Neural cell (in vitro differentiated cells): ENCODE data around the gene GAD2.

Source experiments
- CTCF ChIP-seq: fragments of 450-650 bp; IDR thresholded peaks from 2 replicates; pipeline ENCODE4 v1.5.1; 2014; ENCODE audit warnings: antibody characterized with exemption, mild to moderate bottlenecking, moderate library complexity; ENCODE audit not compliant: poor library complexity, severe bottlenecking
- EP300 ChIP-seq: fragments of 450-650 bp; conservative IDR thresholded peaks from 2 replicates; pipeline ENCODE4 v1.6.1; 2014; ENCODE audit warnings: antibody characterized with exemption, mild to moderate bottlenecking, moderate library complexity; ENCODE audit not compliant: poor library complexity, severe bottlenecking
- EZH2 ChIP-seq: fragments of 200-600, 300-800 bp; shearing (Covaris generic), sonication (generic); IDR thresholded peaks from 2 replicates; pipeline ENCODE4 v1.6.1; 2014; ENCODE audit warnings: antibody characterized with exemption, low read length, borderline replicate concordance, mild to moderate bottlenecking; ENCODE audit not compliant: insufficient read depth, poor library complexity, severe bottlenecking
- MXI1 ChIP-seq: fragments of 450-650 bp; conservative IDR thresholded peaks from 2 replicates; pipeline ENCODE4 v1.6.1; 2014; ENCODE audit warnings: antibody characterized with exemption, mild to moderate bottlenecking; ENCODE audit not compliant: poor library complexity, severe bottlenecking
- POLR2AphosphoS5 ChIP-seq: IDR thresholded peaks from 2 replicates; pipeline ENCODE4 v1.6.1; 2012
- RAD21 ChIP-seq: fragments of 450-650 bp; conservative IDR thresholded peaks from 2 replicates; pipeline ENCODE4 v1.6.1; 2014; ENCODE audit warnings: antibody characterized with exemption, mild to moderate bottlenecking, moderate library complexity
- SMC3 ChIP-seq: fragments of 450-650 bp; conservative IDR thresholded peaks from 2 replicates; pipeline ENCODE4 v1.6.1; 2014; ENCODE audit warnings: antibody characterized with exemption, mild to moderate bottlenecking, moderate library complexity; ENCODE audit not compliant: poor library complexity
- TF ChIP-seq, protein P1 (sequence below): IDR thresholded peaks from 2 replicates; pipeline ENCODE4 v1.6.1; 2012; ENCODE audit warnings: borderline replicate concordance

DNA sequence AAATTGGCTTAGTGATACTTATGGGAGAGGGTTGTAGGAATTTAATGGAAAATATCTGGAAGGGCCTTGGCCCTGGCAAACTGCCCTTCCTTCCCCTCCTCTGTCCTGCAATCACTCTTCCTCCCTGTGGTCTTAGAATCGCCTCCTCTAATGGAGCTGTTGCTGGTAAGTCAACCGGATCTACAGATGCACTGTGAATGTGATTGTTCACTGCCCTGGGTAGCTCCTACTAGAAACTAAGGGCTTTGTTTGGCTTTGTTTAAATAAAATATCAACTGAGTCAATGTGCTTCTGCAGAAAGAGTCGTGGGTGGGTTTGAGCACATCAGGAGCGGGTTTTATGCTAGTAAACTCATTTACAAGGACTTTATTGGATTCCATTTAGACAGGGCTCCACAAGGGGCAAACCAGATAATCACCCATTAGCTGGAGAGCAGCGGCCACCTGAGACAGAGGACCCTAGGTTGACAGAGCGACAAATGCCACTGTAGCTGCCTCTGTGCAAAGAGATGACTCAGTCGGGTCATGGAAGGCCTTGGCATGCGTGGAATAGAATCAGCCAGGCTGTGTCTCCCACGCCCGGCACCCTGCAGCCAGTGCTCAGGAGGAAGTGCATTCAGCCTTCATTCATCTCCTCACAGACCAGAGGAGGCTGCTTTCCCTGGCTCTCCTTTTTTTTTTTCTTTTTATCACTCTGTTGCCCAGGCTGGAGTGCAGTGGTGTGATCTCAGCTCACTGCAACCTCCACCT lies 97.9 kb downstream of the GAD2 start:
- no peak for TF ChIP-seq CTCF
- no peak for TF ChIP-seq EZH2
- no peak for TF ChIP-seq SMC3
- no peak for TF ChIP-seq RAD21
- no peak for TF ChIP-seq EP300
- no peak for TF ChIP-seq POLR2AphosphoS5
- TF ChIP-seq, protein P1, sequence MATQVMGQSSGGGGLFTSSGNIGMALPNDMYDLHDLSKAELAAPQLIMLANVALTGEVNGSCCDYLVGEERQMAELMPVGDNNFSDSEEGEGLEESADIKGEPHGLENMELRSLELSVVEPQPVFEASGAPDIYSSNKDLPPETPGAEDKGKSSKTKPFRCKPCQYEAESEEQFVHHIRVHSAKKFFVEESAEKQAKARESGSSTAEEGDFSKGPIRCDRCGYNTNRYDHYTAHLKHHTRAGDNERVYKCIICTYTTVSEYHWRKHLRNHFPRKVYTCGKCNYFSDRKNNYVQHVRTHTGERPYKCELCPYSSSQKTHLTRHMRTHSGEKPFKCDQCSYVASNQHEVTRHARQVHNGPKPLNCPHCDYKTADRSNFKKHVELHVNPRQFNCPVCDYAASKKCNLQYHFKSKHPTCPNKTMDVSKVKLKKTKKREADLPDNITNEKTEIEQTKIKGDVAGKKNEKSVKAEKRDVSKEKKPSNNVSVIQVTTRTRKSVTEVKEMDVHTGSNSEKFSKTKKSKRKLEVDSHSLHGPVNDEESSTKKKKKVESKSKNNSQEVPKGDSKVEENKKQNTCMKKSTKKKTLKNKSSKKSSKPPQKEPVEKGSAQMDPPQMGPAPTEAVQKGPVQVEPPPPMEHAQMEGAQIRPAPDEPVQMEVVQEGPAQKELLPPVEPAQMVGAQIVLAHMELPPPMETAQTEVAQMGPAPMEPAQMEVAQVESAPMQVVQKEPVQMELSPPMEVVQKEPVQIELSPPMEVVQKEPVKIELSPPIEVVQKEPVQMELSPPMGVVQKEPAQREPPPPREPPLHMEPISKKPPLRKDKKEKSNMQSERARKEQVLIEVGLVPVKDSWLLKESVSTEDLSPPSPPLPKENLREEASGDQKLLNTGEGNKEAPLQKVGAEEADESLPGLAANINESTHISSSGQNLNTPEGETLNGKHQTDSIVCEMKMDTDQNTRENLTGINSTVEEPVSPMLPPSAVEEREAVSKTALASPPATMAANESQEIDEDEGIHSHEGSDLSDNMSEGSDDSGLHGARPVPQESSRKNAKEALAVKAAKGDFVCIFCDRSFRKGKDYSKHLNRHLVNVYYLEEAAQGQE: no peak
- no peak for TF ChIP-seq MXI1
